HG03097 (cell line): ENCODE measurements around the gene ARVCF.

Experiments used
- ATAC-seq: cut with Tn5 transposase; IDR thresholded peaks from one replicate; pipeline ENCODE4 v1.9.1; 2021; ENCODE audit not compliant: unreplicated experiment, low FRiP score

Gene ARVCF, protein sequence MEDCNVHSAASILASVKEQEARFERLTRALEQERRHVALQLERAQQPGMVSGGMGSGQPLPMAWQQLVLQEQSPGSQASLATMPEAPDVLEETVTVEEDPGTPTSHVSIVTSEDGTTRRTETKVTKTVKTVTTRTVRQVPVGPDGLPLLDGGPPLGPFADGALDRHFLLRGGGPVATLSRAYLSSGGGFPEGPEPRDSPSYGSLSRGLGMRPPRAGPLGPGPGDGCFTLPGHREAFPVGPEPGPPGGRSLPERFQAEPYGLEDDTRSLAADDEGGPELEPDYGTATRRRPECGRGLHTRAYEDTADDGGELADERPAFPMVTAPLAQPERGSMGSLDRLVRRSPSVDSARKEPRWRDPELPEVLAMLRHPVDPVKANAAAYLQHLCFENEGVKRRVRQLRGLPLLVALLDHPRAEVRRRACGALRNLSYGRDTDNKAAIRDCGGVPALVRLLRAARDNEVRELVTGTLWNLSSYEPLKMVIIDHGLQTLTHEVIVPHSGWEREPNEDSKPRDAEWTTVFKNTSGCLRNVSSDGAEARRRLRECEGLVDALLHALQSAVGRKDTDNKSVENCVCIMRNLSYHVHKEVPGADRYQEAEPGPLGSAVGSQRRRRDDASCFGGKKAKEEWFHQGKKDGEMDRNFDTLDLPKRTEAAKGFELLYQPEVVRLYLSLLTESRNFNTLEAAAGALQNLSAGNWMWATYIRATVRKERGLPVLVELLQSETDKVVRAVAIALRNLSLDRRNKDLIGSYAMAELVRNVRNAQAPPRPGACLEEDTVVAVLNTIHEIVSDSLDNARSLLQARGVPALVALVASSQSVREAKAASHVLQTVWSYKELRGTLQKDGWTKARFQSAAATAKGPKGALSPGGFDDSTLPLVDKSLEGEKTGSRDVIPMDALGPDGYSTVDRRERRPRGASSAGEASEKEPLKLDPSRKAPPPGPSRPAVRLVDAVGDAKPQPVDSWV

DNA sequence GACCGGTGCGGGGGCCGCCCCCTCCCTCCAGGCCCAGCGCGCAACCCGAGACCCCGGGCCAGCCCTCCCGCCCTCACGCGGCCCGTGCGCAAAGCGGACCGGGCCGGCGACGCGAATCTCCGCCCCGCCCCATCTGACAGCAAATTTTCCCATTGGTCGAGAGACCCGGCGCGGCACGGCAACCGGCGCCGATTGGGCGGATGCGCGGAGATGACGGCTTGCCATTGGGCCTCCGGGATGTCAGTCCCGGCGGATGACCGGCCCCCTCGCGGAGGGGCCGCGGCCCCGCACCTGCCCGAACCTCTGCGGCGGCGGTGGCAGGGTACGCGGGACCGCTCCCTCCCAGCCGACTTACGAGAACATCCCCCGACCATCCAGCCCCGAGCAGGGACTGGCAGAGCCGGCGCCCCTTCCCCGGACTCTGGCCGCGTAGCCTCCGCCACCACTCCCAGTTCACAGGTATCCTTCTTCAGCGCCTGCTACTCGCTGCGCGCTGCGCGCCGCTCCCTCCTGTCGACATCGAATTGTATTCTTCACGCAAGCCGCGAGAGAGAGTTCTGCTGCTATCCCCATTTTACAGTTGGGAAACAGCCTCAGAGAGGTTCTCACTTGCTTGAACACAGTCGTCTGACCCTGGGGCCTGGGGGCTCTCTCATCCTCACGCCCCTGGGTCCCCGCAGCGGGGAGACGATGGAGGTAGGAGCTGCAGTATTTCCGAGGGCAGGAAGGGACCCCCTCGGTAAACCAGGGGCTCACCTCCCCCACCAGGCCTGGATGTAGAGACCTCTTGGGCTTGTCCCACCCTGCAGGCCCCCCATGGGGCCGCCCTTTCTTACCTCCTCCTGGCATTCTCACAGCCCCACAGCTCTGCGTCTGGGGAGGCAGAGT, at the start of gene ARVCF:
ARVCF (minus strand) TSS at position 90 of the 888 bp plus-strand sequence. CDS start 26,029 bp downstream, outside the sequence.
- no peak for ATAC-seq

DNA sequence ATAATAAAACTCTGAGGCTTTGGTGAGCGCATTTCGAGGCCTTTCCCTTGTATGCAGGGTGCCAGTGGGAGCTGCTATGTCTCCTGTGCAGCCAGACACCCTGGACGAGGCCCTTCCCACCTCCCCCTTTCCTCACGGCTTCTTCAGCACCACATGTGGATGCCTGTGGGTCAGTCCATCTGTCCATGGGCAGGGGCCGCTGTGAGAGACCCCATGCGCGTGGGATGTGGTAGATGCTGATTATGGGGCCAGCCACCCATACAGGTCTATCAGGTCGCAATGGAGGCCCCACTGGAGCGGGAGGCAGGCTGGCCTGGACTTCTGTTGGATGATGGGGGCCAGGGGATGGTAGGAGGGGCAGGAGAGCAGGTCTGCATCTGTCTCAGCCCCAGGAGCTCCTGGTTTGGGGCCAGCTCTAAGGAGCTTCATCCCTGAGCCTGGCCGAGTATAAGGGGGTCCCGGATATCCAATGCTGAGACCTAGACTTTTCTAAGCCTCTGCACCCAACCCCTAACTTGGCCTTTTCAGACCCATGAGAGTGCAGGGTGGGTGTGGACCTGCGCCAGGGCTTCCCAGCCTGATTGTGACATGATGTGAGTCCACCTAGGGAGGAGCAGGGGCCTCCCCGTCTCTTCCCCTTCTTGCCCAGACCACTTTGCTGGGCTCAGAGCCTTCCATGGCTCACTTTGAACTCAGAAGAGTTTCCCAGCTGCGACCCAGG, 49.4 kb upstream of the ARVCF start:
- no peak for ATAC-seq

DNA sequence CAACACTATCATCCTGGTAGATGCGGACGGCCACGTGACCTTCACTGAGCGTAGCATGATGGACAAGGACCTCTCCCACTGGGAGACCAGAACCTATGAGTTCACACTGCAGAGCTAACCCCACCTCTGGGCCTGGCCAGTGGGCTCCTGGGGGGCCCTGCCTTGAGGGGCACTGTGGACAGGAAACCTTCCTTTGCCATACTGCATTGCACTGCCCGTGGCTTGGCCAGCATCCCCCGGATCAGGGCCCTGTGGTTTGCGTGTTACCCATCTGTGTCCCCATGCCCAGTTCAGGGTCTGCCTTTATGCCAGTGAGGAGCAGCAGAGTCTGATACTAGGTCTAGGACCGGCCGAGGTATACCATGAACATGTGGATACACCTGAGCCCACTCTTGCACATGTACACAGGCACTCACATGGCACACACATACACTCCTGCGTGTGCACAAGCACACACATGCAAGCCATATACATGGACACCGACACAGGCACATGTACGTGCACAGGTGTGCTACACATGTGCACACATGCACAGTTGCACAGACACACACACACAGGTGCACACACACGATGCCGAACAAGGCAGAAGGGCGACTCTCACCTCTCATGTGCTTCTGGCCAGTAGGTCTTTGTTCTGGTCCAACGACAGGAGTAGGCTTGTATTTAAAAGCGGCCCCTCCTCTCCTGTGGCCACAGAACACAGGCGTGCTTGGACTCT, 48.1 kb upstream of the ARVCF start:
- ATAC-seq, result no peak

DNA sequence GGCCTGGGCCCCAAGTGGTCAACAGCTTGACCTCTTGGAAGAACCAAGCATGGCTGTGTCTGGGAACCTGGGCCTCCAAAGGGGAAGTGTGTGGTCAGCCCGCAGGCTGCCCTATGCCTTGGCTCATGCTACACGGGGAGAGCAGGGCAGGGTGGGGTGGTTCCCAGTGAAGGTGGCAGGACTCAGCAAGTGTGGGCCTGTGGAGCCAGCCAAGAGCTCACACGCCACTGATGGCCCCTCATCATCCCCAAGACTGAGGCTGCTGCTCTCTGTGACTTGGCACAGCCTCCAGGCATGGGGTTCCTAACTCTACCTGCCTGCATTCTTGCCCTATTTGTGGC, 47.5 kb upstream of the ARVCF start:
- ATAC-seq, result no peak

DNA sequence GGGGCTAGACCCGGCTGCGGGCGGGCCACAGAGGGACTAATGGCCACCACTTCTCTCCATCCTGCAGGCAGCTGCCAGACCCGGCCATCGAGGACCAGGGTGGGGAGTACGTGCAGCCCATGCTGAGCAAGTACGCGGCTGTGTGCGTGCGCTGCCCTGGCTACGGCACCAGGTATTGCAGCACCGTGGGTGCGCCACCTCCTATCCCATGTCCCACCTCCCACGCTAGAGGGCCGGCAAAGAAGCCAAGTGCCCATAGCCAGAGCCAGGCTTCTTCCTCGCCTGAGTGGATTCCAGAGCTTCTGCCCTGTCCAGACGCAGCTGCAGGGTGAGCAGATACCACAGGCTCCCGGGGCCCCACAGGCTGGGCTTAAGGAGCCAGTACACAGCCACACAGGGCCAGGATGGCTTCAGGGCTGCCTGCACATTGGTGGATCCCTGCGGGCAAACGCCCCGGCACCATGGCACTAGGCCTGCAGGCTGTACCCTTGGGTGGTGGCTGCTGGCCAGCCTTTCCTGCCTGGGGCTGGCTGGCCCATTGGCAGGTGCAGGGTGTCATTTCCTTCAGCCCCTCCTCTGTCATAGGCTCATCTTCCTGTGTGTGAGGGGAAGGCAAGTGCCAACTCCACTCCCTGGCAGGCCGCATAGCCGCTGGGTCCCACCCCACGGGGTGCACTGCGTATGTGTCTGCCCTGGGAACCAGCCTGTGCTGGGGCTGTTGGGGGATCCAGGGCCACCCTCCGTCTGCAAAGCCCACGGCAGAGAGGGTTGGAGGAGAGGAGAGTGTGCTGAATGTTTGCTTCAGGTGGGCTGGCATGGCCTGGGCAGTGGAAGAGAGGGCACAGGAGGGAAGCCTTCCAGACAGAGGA, 46.9 kb upstream of the ARVCF start:
- no peak for ATAC-seq

DNA sequence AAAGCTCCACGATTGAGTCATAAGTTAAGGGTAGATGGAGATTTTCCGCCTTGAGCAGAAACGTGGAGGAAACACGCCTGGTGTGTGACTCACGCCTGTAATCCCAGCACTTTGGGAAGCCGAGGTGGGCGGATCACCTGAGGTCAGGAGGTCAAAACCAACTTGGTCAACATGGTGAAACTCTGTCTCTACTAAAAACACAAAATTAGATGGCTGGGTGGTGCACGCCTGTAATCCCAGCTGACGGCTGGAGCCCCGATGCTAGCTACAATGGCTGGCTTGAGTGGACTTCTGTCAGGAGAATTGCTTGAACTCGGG, 46.1 kb upstream of the ARVCF start:
- no peak for ATAC-seq

DNA sequence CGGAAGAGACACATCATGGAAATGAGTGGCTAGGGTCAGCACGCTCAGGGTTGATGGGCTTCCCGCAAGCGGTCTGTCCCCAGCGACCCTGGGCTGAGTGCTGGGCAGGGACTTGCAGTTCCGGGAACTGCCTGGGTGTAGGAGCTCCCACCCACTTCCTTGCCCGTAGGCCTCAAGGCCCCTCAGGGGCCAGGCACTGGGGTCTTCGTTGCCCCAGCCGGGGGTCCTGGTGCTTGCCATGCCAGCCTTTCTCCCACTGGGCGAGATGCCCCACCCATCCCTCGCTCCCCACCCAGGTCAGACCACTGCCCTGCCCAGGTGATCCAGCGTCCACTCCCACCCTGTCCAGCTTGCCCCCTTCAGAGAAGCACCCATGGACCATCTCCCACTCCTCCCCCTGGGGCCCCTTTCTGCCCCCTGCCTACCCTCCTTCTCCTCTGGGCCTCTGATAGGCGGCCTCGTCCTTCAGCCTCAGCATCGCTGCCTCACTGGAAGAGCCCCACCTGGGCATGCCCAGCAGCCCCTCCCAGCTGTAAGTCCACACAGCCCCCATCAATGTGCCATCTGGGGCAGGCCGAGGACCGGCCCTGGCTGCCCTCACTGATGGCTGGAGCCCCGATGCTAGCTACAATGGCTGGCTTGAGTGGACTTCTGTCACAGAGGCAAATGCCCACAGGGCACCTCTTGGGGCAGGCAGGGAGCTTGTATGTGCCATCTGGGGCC, 45.6 kb upstream of the ARVCF start:
- no peak for ATAC-seq

DNA sequence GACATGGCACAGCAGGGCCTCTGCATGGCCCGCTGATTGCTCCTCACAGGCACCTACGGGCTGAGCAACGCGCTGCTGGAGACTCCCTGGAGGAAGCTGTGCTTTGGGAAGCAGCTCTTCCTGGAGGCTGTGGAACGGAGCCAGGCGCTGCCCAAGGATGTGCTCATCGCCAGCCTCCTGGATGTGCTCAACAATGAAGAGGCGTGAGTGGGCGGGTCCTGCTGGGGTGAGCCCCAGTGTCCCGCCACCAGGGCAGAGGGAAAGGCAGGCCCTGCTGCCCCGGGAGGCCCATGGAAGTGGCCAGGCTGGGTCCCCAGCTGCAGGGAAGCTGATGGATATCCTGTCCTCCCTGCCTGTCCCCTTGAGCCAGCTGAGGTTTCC, 44.8 kb upstream of the ARVCF start:
- no peak for ATAC-seq

DNA sequence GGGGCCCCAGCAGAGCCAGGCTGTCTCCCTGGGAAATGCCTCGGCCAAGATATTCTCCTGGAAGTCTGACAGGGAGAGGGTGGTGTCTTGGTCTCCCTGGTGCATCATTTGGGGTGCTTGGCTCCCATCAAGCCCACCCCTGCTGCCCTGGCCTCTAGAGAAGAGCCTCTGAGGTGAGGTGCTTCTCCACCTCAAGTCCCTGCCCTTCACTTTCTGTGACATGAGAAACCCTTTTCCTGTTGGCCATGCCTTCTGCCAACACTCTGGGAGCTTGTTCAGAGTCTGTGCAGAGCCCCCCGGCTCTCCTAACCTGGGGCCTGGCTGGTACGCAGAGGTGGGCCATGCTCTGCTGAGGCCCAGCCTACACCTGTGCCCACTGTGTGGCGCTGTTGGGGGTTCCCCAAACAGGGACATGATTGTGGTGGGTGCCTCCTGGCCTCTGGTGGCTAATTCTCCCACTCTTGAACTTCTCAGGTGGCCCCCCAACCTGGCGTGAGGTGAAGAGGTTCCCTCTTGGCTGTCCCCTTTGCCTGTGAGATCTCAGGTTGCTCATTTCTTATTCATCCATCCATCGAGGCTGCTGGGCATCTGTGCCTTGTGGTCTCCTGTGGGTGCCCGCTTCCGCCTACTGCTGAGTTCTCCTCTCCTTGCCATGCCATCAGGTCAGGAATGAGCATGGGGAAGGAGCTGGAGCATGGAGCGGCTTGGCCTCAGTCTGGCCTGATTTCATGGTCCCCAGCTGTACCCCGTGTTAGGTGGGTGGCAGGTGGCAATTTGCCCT, 44.3 kb upstream of the ARVCF start:
- no peak for ATAC-seq

DNA sequence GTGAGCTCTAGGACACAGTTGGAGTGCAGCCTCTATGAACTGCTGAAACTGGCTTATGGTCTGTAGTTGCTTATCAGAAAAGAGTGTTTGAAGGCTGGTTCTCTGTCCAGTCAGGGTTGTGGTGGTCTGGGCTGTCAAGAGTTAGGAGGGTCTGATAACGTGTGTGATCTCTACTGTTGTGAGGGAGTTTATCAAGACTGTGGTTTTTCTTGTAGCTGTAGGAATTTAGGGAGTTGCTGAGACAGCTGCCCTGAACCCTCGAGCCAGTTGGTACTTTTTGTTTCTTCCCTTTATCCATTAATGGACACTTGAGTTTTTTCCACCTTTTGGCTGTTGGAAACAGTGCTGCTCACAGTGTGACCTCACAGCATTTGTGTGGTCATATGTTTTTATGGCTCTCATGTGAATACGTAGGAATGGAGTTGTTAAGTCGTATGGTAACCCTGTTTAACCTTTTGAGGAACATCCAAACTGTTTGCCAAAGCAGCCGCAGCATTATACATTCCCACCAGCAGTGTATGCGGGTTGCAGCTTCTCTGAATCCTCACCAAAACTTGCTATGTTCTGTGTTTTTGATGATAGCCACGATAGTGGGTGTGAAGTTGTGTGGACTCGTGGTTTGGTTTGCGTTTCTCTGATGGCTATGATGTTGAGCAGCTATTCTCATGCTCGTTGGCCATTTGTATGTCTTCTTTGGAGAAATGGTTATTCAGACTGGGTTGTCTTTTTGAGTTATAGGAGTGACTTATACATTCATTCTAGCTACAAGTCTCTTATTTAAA, 42.6 kb upstream of the ARVCF start:
- ATAC-seq, result no peak

DNA sequence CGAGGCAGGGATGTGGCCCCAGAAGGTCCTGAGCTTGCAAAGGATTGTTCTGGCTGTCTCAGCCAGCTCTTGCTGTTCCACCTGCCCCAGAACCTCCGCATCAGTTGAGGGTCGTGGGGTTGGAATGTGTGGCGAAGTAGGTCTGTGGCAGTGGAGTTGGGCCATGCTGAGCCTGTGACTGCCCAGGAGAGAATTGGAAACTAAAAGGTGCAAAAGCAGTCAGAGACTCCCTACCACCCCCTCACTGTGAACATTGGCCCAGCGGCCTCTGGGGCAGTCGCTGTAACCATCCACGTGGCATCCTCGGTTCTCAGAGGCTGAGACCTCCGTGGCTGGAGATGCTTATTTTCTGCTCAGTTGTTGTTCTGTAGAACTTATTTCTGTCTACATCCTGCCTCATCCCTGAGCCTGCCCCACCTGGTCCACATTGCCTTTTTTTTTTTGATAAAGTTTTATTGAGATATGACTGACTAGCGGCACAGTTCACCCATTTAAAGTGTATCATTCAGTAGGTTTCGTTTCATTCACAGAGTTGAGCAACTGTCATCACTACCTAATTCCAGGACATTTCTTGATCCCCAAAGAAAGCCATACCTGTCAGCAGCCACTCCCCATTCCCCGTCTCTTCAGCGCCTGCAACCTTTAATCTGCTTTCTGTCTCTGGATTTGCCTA, 41.1 kb upstream of the ARVCF start:
- ATAC-seq, result no peak

DNA sequence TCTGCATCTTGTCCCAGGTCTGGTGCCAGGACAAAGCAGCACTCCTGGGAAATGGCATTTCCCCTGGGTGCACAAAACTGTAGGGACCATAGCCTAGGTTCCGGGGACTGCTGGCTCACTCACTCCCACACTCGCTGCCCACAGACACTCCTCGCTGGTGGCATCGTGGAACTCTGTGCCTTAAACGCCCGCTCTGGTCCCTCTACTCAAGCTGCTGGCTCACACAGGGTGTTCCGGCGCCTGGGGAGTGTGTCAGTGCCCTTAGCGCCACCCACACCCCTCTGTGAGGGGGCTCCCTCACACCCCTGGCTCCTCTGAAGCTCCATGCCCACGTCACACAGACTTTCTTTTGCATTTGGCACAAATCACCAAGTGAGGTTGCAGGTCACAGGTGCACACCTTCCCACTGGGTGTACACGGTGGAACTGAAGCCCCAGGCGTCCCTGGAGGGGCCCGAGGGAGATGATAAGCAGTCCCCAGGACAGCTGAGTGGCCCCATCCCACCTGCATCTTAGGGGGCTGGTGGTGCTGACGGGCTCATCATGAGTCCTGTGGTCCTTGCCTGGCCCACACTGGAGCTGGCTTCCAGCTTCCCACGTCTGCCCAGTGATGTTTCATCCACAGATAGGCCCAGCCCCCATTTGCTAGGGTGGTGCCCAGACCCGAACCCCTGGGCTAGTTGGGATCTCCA, 40.2 kb upstream of the ARVCF start:
- ATAC-seq, result no peak

DNA sequence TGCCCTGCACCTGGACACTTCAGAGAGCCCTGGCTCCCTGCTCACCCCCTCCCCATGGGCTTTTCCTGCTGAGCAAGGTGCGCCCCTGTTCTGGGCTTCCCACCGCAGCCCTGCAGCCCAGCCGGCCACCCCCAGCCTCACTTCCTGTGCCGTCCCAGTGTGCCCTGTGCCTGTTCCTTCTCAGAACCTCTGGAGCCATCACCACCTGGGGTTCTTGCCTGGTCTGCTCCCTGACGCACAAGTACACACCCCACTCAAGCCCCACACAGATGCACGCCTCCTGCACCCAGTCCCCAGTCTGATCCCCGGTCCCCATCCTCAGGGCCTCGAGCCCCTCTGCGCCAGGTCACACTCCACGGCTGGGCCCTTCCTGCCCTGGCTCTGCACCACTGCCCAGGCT, 39.5 kb upstream of the ARVCF start:
- no peak for ATAC-seq

DNA sequence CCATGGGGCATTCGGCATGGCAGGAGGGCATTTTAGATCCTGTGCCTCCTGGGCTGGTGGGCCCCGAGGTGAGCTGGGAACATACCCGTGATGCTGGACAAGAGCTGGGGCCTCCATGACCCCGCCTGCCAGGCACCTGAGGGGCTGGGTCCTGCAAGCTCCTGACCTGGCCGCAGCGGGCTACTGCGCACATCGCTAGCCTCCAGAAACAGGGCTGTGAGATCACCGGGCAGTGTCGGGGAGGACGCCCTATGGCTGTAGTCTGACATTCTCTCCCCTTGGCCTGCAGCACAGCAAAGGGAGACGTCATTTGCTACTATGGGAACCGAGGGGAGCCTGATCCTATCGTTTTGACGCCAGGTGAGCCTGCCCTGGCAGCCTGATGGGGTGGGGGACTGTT, 39.0 kb upstream of the ARVCF start:
- ATAC-seq, result no peak

DNA sequence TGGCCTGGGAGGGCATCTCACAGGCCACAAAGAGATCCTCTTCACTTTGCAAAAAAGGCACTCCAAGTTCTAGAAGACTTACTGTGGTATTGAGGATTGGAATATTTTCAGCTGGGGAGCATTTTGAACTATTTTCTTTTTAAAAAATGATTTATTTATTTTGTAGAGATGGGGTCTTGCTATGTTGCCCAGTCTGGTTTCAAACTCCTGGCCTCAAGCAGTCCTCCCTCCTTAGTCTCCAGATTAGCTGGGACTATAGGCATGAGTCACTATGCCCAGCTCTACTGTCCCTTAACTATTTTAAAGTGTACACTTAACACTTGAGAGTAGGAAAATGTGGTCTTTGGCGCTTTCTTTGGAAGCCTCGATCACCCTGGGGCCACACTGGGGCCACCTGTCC, 38.5 kb upstream of the ARVCF start:
- no peak for ATAC-seq
